Stimulated activated CD8-positive, alpha-beta memory T cell treated with anti-CD3 and anti-CD28 coated beads, Interleukin-12 subunit alpha, Interleukin-12 subunit beta, amount 100 ng/mL, for 4 hours (primary cell): Measurements from ENCODE around the gene ZNF503.

ENCODE experiments used
- DNase-seq: peaks from one replicate; pipeline ENCODE4 v3.0.0-alpha.2; 2020; ENCODE audit warnings: low read depth

Gene ZNF503

GRCh38 chr10:75431180-75432111 is 29.9 kb upstream of the ZNF503 start, which contains the start of gene LRMDA:
TSS of gene LRMDA (plus strand) at chr10:75431624.
- no peak for DNase-seq

DNA sequence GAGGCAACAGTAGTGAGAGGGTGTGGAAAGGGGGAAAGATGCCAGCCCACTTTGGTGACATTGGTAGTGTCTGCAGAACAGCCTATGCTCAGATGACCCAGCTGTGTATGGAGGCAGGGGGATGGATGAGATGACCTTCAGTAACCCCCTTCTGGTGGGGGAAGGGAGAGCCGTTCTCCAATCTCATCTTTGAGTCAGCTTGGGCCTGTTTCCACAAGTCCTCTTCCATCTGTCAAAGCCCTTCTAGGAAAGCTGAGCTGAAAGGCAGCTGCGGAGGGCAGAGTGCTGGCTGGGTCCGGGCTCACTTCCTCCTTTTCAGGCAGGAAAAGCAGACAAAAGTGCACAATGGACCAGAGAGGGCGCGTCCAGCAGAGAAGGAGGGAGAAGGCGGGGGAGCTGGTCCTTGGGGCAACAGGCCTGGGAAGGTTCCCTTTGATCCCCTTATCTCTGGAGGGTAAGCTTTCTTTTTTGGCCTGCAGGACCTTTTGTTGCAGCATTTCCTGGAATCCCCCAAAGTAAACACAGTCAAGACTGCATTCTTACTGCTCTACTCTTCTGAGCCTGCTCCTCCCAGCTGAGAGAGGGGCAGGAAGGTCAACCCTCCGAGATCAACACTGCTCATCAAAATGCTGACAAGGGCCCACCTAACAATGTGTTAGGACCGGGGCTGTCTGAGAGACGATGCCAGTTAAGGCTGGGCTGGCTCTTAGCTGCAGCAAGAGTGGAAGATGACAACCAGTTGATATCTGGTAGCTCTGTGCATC is 28.6 kb upstream of the ZNF503 start:
- DNase-seq: no peak

GRCh38 chr10:75429159-75429827 is 27.7 kb upstream of the ZNF503 start:
- no peak for DNase-seq

DNA sequence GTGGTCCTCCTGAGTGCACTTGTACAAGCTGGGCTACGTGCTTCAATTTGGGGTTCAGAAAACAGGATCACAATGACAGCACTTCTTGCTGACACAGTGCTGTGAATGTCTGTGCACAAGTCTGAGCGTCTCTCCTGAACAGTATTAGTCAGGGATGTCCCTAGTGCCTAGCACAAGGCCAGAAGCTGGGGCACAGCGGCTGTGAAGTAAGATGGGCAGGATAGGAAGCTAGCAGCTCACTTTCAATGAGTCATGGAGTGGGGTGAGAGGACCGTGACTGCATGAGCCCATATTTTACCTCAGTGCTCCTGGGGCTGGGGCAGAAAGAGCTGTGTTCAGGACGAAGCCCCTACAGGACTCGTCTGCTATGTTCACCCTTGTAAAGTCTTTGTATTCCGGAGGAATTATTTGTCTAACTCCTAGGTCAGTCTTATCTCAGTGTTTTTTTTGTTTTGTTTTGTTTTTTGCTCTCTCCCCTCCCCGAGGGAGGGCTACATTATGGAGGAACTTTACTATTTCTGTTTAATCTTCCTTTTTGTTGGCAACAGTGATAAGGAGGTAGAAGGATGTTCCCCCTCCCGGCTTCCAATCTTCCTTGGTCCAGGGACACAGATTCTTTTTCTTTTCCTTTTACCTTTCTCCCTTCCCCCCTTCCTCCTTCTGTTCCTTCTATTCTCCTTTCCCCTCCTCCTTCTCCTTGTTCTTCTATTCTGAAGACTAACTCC is 27.0 kb upstream of the ZNF503 start:
- DNase-seq: no peak

DNA sequence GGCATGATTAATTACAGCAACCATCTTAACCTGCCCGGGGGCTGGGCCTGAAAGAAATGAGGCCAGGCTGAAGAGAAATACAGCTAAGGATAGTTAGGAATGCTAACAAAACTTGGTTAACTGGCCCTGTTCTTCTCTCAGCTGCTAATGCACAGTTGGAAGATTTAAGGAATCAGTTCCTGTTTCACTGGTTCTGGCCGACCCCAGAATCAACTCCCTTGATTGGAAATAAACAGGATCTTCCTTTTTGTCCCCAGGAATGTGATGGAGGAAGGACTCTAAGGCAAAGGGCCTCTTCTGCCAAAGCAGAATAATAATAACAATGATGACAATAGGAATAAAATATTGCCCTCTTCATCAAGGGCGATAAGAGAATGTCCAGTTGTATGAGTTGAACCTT is 26.4 kb upstream of the ZNF503 start:
- no peak for DNase-seq

GRCh38 chr10:75426880-75427279 is 25.3 kb upstream of the ZNF503 start:
- DNase-seq: no peak

DNA sequence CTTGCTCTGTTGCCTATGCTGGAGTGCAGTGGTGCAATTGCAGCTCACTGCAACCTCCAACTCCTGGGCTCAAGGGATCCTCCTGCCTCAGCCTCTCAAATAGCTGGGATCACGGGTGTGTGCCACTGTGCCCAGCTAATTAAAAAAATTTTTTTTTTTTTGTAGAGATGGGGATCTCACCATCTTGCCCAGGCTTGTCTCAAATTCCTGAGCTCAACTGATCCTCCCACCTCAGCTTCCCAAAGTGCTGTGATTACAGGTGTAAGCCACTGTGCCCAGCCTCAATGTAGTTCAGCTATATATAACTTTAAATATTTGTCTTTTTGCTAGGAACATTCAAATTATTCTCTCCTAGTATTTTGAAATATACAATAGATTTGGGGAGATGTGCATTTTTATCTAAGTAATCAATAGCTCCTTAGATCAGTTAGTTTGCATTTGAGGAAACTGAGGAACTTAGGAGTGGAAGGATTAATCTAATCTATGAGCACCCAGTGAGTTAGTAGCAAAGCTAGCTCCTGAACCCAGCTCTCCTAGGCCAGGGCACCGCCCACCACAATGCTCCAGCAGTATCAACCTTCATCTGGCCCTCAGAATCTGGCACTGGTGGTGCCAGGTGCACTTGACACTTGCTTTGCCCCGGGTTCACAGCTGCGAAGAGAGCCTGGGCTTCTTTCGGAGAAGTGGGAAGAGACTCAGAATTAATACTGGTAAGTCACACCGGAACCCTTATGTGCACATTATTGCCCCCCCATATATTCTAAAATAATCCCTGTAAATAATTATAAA is 23.9 kb upstream of the ZNF503 start:
- no peak for DNase-seq

DNA sequence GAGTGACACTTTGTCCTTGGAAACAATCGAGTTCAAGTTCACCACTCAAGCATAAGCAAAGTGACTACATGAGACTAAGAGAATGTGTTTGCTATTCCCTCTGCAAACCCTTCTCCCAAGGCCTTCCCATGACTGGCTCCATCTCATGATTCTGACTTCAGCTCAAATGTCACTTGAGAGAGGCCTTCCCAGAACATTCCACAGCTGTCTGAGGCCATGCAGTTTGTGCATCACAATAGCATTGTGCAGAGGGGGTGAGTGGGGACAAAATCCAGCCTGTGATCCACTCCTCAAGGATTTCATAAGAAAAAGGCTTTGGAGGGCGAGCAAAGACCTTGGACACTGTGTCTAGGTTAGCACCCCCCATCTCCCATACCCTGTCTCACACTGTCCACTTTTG is 23.0 kb upstream of the ZNF503 start:
- DNase-seq: no peak

DNA sequence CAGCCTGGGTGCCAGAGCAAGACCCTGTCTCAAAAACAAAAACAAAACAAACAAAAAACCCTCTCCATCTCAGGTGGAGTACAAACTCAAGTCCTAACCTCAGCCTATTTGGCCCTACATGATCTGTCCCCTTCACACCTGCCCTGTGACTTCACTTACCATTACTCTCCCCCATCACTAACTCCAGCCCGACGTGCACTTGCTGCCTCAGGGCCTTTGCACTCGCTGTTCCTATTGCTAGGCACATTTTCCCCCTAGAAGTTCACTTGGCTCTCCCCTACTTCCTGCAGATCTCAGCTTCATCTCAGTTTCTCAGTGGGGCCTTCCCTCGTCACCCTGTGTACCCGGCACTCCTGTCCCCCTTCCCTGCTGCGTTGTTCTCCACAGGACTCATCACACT is 21.3 kb upstream of the ZNF503 start:
- no peak for DNase-seq

- no peak for DNase-seq
These were observed 17.1 kb upstream of the ZNF503 start for GRCh38 chr10:75418712-75419111.

GRCh38 chr10:75418293-75418692 is 16.7 kb upstream of the ZNF503 start:
- DNase-seq: no peak

DNA sequence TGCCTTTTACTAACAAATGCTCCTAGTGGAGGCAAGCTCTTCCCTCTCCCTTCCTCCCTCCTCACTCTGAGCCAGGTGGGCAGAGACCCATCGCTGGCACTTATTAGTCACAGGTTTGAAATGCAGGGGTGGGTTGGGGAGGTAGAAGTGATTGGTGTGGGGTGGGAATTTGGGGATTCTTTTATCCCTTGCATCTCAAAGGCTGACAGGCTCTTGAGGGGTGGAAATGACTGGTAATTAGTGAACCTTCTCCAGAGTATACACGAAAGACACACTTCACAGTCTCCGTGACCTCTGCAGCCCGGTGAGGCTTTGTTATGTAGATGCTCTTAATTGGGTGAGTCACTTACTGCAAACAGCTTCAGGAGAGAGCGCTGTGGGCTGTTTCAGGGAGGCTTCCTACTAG is 16.0 kb upstream of the ZNF503 start:
- no peak for DNase-seq

DNA sequence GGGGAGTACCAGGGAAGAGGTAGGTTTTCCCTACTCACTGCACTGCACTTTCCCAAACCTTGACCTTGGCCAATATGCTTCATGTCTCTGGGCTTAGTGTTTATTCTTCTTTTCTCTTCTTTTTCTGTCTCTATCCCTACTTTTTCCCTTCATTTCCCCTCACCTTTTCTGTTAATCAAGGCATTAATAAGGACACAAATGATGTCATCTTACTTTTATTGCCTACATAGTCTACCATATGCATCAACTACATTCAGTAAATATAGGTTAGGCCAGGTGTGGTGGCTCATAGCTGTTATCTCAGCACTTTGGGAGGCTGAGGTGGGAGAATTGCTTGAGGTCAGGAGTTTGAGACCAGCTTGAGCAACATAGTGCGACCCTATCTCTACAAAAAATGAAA is 13.0 kb upstream of the ZNF503 start:
- no peak for DNase-seq

GRCh38 chr10:75410132-75411005 is 8.8 kb upstream of the ZNF503 start:
- DNase-seq: no peak

DNA sequence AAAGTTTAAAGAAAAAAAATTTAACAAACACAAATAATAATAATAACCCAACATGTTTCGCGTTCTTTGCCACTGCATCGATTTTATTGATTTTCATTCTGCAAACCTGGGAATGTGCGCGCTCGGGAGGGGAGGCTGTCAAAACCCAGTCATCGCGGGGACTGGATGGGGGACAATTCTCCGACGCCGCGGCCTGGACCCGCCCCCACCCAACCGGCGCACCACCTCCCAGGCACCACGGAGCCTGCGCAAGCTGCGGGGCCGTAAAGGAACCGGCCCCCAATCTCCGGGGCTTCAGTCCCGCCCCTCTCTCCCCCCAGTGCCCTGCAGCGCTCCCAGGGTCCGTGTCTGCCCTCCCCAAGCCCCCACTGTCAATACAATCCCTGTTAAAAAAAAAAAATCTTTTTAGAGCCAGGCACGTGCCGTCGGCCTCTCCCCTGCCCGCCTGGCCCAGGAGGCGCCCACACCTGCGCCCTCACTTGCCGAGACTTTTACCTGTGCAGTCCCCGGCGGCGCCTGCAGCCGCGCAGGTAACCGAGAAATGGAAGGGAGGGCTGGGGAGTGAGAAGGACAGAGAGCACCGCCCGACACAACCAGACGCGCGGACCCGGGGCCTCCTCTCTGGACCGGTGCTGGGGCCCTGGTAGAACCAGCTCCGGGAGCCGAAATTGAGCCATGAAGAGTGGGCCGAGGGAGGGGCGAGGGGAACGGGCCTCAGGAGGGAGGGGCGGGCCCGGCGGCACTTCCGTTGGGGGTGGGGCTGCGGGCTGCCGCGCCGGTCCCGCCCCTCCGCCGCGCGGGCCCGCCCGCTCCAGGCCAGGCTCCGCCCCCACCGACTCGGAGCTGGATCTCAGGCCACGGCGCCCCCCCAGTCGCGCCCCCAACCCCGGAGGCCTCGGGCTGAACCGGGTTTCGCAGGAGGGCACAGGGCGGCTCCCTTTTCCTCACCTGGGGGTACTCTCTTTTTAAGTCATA is 7.6 kb upstream of the ZNF503 start:
- no peak for DNase-seq

DNA sequence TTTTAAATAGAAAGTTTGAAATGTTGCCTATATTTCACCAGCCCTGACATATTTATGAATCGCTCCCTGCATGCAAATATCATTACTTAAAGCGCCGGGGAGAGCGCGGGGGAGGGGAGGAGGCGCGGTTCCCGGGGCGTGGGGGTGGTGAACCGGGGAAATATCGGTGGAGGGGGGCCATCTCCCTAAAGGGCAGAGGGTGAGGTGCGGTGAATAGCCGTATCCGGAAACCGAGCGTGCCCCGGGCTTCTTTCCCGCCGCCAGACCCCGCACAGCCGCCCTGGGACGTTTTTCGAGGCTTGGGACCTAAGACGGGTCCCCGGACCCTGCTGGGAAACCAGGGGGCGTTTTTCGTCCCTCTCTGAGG is 6.9 kb upstream of the ZNF503 start:
- no peak for DNase-seq

DNA sequence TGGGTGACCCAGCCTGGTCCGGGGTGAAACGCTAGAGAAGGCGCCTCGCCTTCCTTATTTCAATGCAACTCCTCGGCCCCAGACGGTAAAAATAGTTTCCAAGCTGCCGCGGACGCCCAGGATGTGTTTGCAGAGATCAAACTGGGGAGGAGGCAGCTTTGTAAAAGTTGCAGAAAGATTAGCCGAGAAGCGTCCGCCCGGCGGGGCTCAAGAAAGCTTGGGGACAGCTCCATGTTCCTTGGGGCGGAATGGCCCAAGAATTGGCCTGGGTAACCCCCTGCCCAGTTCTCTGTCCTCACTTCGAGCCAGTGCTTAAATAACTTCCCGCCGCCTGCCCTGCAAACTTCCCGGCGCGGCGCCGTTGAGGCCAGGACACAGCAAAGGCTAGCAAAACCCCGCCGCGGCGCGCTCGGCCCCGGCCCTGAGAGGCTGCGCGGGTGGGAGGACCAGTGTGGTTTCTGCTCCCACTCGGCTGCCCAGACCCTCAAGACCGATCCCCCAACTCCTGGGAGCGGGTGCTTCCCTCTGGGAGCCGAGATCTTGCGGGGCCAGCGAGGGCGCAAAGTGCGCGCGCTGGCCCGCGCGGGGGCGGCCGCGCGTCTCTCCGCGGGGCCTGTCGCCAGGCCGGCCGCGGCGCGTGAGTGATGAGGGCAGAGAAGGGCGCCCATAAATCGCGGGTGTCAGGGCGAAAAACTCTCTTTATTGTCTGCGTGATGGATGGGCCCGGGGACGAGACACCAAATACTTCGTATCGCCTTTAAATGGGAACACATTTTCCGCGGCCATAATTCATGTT is 6.3 kb upstream of the ZNF503 start:
- no peak for DNase-seq

- DNase-seq: no peak
These were observed 5.7 kb upstream of the ZNF503 start for GRCh38 chr10:75407224-75407712.
